ENCODE data around the gene SERTAD2.

DNA sequence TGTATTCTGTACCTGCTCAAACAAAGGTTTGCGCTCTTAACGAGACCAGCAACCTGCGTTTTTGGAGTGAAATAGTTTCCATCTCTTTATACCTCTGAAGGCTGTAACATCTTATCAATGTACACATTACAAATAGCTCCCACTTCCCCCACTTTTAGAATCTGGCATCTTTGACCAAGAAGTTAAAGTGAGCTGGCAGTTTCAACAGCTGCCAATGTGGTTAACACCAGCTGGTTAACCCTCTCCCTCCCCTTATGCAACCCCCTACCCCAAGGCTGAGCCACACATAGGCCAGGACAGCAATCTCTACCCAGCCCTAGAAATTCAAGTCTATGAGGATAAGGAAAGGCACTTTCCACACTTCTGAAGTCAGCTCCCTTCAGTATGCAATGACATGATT, 2.2 kb upstream of the SERTAD2 start:
- TF ChIP-seq, protein P1, sequence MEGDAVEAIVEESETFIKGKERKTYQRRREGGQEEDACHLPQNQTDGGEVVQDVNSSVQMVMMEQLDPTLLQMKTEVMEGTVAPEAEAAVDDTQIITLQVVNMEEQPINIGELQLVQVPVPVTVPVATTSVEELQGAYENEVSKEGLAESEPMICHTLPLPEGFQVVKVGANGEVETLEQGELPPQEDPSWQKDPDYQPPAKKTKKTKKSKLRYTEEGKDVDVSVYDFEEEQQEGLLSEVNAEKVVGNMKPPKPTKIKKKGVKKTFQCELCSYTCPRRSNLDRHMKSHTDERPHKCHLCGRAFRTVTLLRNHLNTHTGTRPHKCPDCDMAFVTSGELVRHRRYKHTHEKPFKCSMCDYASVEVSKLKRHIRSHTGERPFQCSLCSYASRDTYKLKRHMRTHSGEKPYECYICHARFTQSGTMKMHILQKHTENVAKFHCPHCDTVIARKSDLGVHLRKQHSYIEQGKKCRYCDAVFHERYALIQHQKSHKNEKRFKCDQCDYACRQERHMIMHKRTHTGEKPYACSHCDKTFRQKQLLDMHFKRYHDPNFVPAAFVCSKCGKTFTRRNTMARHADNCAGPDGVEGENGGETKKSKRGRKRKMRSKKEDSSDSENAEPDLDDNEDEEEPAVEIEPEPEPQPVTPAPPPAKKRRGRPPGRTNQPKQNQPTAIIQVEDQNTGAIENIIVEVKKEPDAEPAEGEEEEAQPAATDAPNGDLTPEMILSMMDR (IDR thresholded peaks at IDR 0.05): no peak
- TF ChIP-seq POLR2A (IDR thresholded peaks at IDR 0.05): no peak
